HCT116 (cell line): Measurements from ENCODE around the gene SLC6A19. TPM values are rescaled to one million over a fixed set of nuclear protein-coding genes. Genes with fewer than 3 reads are reported as not detected.

Experiments used
- ATAC-seq: fragments of 200-7000 bp; cut with Tn5 transposase; 2 replicates; pipeline ENCODE4 v1.9.1; 2020; ENCODE audit warnings: mild to moderate bottlenecking, moderate library complexity
- BruUV-seq: library from RNA; stranded (reverse); fragments of 400-500 nt; replicated peaks from 2 replicates; lab custom pipeline; 2021; lab: Mats Ljungman, UMichigan
- CTCF ChIA-PET: fragments of 300-600 bp; sonication (Branson Sonifier 250); formaldehyde crosslinking; loops from one replicate; lab custom pipeline; 2021; ENCODE audit warnings: antibody characterized with exemption; lab: Charles Lee
- POLR2A ChIA-PET: fragments of 300-600, 350-600 bp; sonication (Branson Sonifier 250); formaldehyde crosslinking; loops from one replicate; lab custom pipeline; 2021; ENCODE audit warnings: antibody characterized with exemption; lab: Charles Lee
- RAD21 ChIA-PET, 2 experiments: fragments of 300-600 bp; sonication (Branson Sonifier 250); formaldehyde crosslinking; loops; one replicate each; lab custom pipeline; 2023; ENCODE audit warnings: low total read pairs in 2 of 2; ENCODE audit not compliant: uncharacterized antibody in 2 of 2, unreplicated experiment in 2 of 2, low non-redundant PET in 1 of 2; lab: Charles Lee
- DNase-seq: peaks from one replicate; pipeline ENCODE4 v3.0.0-alpha.2; 2010; ENCODE audit warnings: low read depth, low spot score
- H2AFZ ChIP-seq: fragments of 200-600 bp; shearing (Covaris generic), sonication (generic); 2 replicates; pipeline ENCODE4 v1.6.1; 2017; ENCODE audit warnings: low read depth, mixed run types, mixed read lengths, antibody characterized with exemption, low read length; ENCODE audit not compliant: poor library complexity, severe bottlenecking
- H3K27ac ChIP-seq: 2 replicates; pipeline ENCODE4 v1.5.1; 2012; ENCODE audit warnings: low read depth, low read length
- H3K27me3 ChIP-seq: fragments of 200-600 bp; sonication (generic); 2 replicates; pipeline ENCODE4 v1.6.1; 2016; ENCODE audit warnings: mixed run types, low read length, mixed read lengths; ENCODE audit not compliant: insufficient read depth
- H3K36me3 ChIP-seq, 2 experiments: fragments of 200-500 bp in 1 of 2; fragments of 200-600 bp in 1 of 2; sonication (Bioruptor generic) in 1 of 2; sonication (generic) in 1 of 2; 2 replicates each; pipeline versions ENCODE4 v1.5.1 to v1.6.1; 2014 to 2016; ENCODE audit warnings: low read length in 2 of 2, inconsistent platforms in 1 of 2, mixed read lengths in 1 of 2, mixed run types in 1 of 2; ENCODE audit not compliant: insufficient read depth in 2 of 2, control insufficient read depth in 1 of 2
- H3K4me1 ChIP-seq, 2 experiments: fragments of 200-600 bp in 1 of 2; sonication (generic) in 1 of 2; 2 replicates each; pipeline versions ENCODE4 v1.5.1 to v1.6.1; 2012 to 2017; ENCODE audit warnings: low read length in 2 of 2, inconsistent platforms in 1 of 2, mild to moderate bottlenecking in 1 of 2, mixed read lengths in 1 of 2, mixed run types in 1 of 2, moderate library complexity in 1 of 2; ENCODE audit not compliant: insufficient read depth in 2 of 2, control insufficient read depth in 1 of 2
- H3K4me2 ChIP-seq: fragments of 200-600 bp; sonication (generic); 2 replicates; pipeline ENCODE4 v1.6.1; 2017; ENCODE audit warnings: mixed run types, low read length, mixed read lengths
- H3K4me3 ChIP-seq, 2 experiments: fragments of 200-600 bp in 1 of 2; sonication (generic) in 1 of 2; replicated peaks in 1 of 2; 2 replicates each; pipeline ENCODE4 v1.5.1; 2011 to 2016; ENCODE audit warnings: low read length in 2 of 2, control low read depth in 1 of 2, low read depth in 1 of 2, mild to moderate bottlenecking in 1 of 2, mixed read lengths in 1 of 2, mixed run types in 1 of 2
- H3K79me2 ChIP-seq: fragments of 200-600 bp; sonication (generic); 2 replicates; pipeline ENCODE4 v1.6.1; 2017; ENCODE audit warnings: mild to moderate bottlenecking, mixed run types, low read length, moderate library complexity, mixed read lengths; ENCODE audit not compliant: insufficient read depth
- H3K9ac ChIP-seq: fragments of 200-600 bp; sonication (generic); 2 replicates; pipeline ENCODE4 v1.6.1; 2016; ENCODE audit warnings: low read length, mixed read lengths
- H3K9me2 ChIP-seq: fragments of 200-600 bp; sonication (generic), shearing (Covaris generic); 2 replicates; pipeline ENCODE4 v1.6.1; 2017; ENCODE audit warnings: mixed run types, mild to moderate bottlenecking, moderate library complexity; ENCODE audit not compliant: insufficient read depth
- H3K9me3 ChIP-seq, 2 experiments: fragments of 200-500 bp in 1 of 2; fragments of 200-600 bp in 1 of 2; sonication (Bioruptor generic) in 1 of 2; sonication (generic) in 1 of 2; 2 replicates each; pipeline ENCODE4 v1.6.1; 2014 to 2017; ENCODE audit warnings: low read length in 2 of 2, mixed read lengths in 2 of 2, inconsistent platforms in 1 of 2, low read depth in 1 of 2, mild to moderate bottlenecking in 1 of 2, mixed run types in 1 of 2, moderate library complexity in 1 of 2; ENCODE audit not compliant: control insufficient read depth in 1 of 2, insufficient read depth in 1 of 2
- H4K20me1 ChIP-seq: fragments of 200-600 bp; sonication (generic), shearing (Covaris generic); 2 replicates; pipeline ENCODE4 v1.6.1; 2017; ENCODE audit warnings: mixed run types, mild to moderate bottlenecking, moderate library complexity; ENCODE audit not compliant: insufficient read depth
- CBX3 ChIP-seq: IDR thresholded peaks from 2 replicates; pipeline ENCODE4 v1.6.1; 2012; ENCODE audit warnings: low read depth
- CEBPB ChIP-seq: IDR thresholded peaks from 2 replicates; pipeline ENCODE4 v1.6.1; 2012; ENCODE audit warnings: low read depth
- CTCF ChIP-seq, 3 experiments: fragments of 200-600 bp in 1 of 3; sonication (generic) in 1 of 3; IDR thresholded peaks in 2 of 3; conservative IDR thresholded peaks in 1 of 3; 2 replicates each; pipeline ENCODE4 v1.5.1; 2012 to 2017; ENCODE audit warnings: low read depth in 2 of 3, low read length in 2 of 3, antibody characterized with exemption in 1 of 3, borderline replicate concordance in 1 of 3, control low read depth in 1 of 3, mild to moderate bottlenecking in 1 of 3, mixed read lengths in 1 of 3, mixed run types in 1 of 3, moderate library complexity in 1 of 3; ENCODE audit not compliant: insufficient read depth in 1 of 3
- EZH2phosphoT487 ChIP-seq: fragments of 200-600 bp; IDR thresholded peaks from 2 replicates; pipeline ENCODE4 v1.6.1; 2018; ENCODE audit warnings: antibody characterized with exemption, borderline replicate concordance
- JUND ChIP-seq: IDR thresholded peaks from 2 replicates; pipeline ENCODE4 v1.6.1; 2012
- POLR2A ChIP-seq: IDR thresholded peaks from 2 replicates; pipeline ENCODE4 v1.7.0; 2011; ENCODE audit warnings: borderline replicate concordance; ENCODE audit not compliant: insufficient read depth, insufficient read length; ENCODE audit errors: extremely low read depth
- POLR2AphosphoS5 ChIP-seq: IDR thresholded peaks from 2 replicates; pipeline ENCODE4 v1.6.1; 2011; ENCODE audit warnings: mild to moderate bottlenecking, low read depth, low read length, moderate library complexity
- REST ChIP-seq: IDR thresholded peaks from 2 replicates; pipeline ENCODE4 v1.6.1; 2012; ENCODE audit warnings: low read depth
- SIN3A ChIP-seq: IDR thresholded peaks from 2 replicates; pipeline ENCODE4 v1.6.1; 2012; ENCODE audit warnings: low read depth
- YY1 ChIP-seq: IDR thresholded peaks from 2 replicates; pipeline ENCODE4 v1.6.1; 2011; ENCODE audit warnings: low read length, low read depth, moderate library complexity, mild to moderate bottlenecking; ENCODE audit not compliant: insufficient replicate concordance; ENCODE audit errors: extremely low read depth
- ZFX ChIP-seq: fragments of 450-650 bp; IDR thresholded peaks from 2 replicates; pipeline ENCODE4 v1.6.1; 2017
- ZNF274 ChIP-seq: fragments of 200-500 bp; sonication (Bioruptor generic); IDR thresholded peaks from 2 replicates; pipeline ENCODE4 v1.6.1; 2014; ENCODE audit warnings: mild to moderate bottlenecking, low read depth, low read length, inconsistent platforms
- intact Hi-C: fragments of 100-400 bp; cut with micrococcal nuclease; formaldehyde crosslinking; loops from 2 replicates; pipeline ENCODE4 v1.10.0; 2022
- total RNA-seq: library from RNA; stranded (reverse); gene quantifications from one replicate; pipeline ENCODE4 v1.2.1, GENCODE V29; 2021; ENCODE audit not compliant: unreplicated experiment

The SLC6A19 gene
- total RNA-seq, 1 experiment from 2014 or later = not detected

GRCh38 chr5:1155191-1156032 lies 46.0 kb upstream of the SLC6A19 start:
- no peak for ATAC-seq
- Histone ChIP-seq H3K9me3 (no peaks in the 10 kb centered on the region), H3K27ac (no peak overlapping the region), H3K27me3 (no peaks in the 10 kb centered on the region), H3K4me2 (no peak overlapping the region), H3K36me3 (no peaks in the 10 kb centered on the region), H3K79me2 (no peaks in the 10 kb centered on the region), H3K4me3 (no peak overlapping the region), H3K9me2 (no peaks in the 10 kb centered on the region), H2AFZ (no peak overlapping the region), H4K20me1 (no peaks in the 10 kb centered on the region), H3K4me1 (peaks cover 0 to 8% of the 10 kb centered on the region in 2 experiments; a peak in 2 of 4 replicates), H3K9ac (no peak overlapping the region)
- intact Hi-C loops = no loop called here
- no peak for DNase-seq
- RAD21 ChIA-PET = no interaction called here
- TF ChIP-seq CTCF (IDR thresholded peaks at IDR 0.05 in 2 of 3, conservative IDR thresholded peaks at IDR 0.05 in 1 of 3; ENCODE audit: borderline replicate concordance in 1 of 3, insufficient read depth in 1 of 3, low read depth in 2 of 3, low read length in 2 of 3) (no peak), SIN3A (no peak)
- CTCF ChIA-PET = no interaction called here
- no TSS peak for BruUV-seq
- POLR2A ChIA-PET = no interaction called here

GRCh38 chr5:1156033-1156753 lies 45.2 kb upstream of the SLC6A19 start:
- POLR2A ChIA-PET = no interaction called here
- Histone ChIP-seq H3K9me3 (no peaks in the 10 kb centered on the region), H3K9me2 (no peaks in the 10 kb centered on the region), H3K79me2 (no peaks in the 10 kb centered on the region), H3K4me3 (no peak overlapping the region), H3K36me3 (no peaks in the 10 kb centered on the region), H4K20me1 (no peaks in the 10 kb centered on the region), H3K9ac (no peak overlapping the region), H3K27me3 (no peaks in the 10 kb centered on the region), H2AFZ (no peak overlapping the region), H3K4me2 (no peak overlapping the region), H3K27ac (no peak overlapping the region), H3K4me1 (peaks cover 4 to 15% of the 10 kb centered on the region in 2 experiments)
- ATAC-seq = no peak
- RAD21 ChIA-PET = no interaction called here
- intact Hi-C loops = no loop called here
- no peak for DNase-seq
- no TSS peak for BruUV-seq
- CTCF ChIA-PET = no interaction called here
- TF ChIP-seq CBX3 (no peak), REST (no peak), POLR2AphosphoS5 (no peak), EZH2phosphoT487 (no peak), JUND (no peak), ZFX (no peak), CEBPB (no peak), POLR2A (no peak), YY1 (no peak), ZNF274 (no peak)
